Suprapubic skin (tissue), 4 donors: ENCODE results near the gene WDR76. TPM values are rescaled to one million over a fixed set of nuclear protein-coding genes. Genes with fewer than 3 reads are reported as not detected.
"Not testable (repeated sequence)": the region's sequence is repeated elsewhere in the genome, so short reads cannot be mapped to it uniquely, and the experiment has no call there.

Source experiments
- DNase-seq, 2 donors: peaks; one replicate each; pipeline ENCODE4 v3.0.0-alpha.2; 2019; ENCODE audit warnings: low spot score in 2 of 2
- H3K27ac ChIP-seq: fragments of 200-600 bp; sonication (generic); one replicate; pipeline ENCODE4 v1.5.1; 2019
- H3K27me3 ChIP-seq: fragments of 200-600 bp; sonication (generic); one replicate; pipeline ENCODE4 v1.5.1; 2019
- H3K36me3 ChIP-seq: fragments of 200-600 bp; sonication (generic); one replicate; pipeline ENCODE4 v1.5.1; 2019
- H3K4me1 ChIP-seq: fragments of 200-600 bp; sonication (generic); one replicate; pipeline ENCODE4 v1.5.1; 2019
- H3K4me3 ChIP-seq: fragments of 200-600 bp; sonication (generic); one replicate; pipeline ENCODE4 v1.5.1; 2019; ENCODE audit warnings: mild to moderate bottlenecking
- H3K9me3 ChIP-seq: fragments of 200-600 bp; sonication (generic); one replicate; pipeline ENCODE4 v1.5.1; 2019
- CTCF ChIP-seq, 2 donors: fragments of 200-600 bp in 1 of 2; fragments of 450-650 bp in 1 of 2; sonication (generic) in 1 of 2; IDR thresholded peaks; one replicate each; pipeline ENCODE4 v1.5.1; 2016 to 2019; ENCODE audit warnings: antibody characterized with exemption in 2 of 2, mild to moderate bottlenecking in 1 of 2, moderate library complexity in 1 of 2
- EP300 ChIP-seq: sonication (generic); formaldehyde crosslinking; IDR thresholded peaks from one replicate; pipeline ENCODE4 v1.6.1; 2017; ENCODE audit warnings: antibody characterized with exemption
- POLR2A ChIP-seq, 2 donors: fragments of 450-650 bp; IDR thresholded peaks; one replicate each; pipeline ENCODE4 v1.6.1; 2017; ENCODE audit warnings: antibody characterized with exemption in 2 of 2, mild to moderate bottlenecking in 2 of 2, moderate library complexity in 2 of 2
- POLR2AphosphoS5 ChIP-seq, 3 donors: sonication (generic); formaldehyde crosslinking; IDR thresholded peaks; one replicate each; pipeline ENCODE4 v1.6.1; 2017; ENCODE audit warnings: antibody characterized with exemption in 3 of 3
- WGBS: methylation state at CpG from one replicate; pipeline ENCODE4 v1.1.5; 2018; 5-methylcytosine and 5-hydroxymethylcytosine counted together
- total RNA-seq, 4 donors: library from RNA; depleted of rRNA; stranded (reverse); fragments of >200 nt; gene quantifications; one replicate each; pipeline ENCODE4 v1.1.0, GENCODE V29; 2016

The WDR76 gene
- total RNA-seq, 4 donors from 2014 or later = 5.2 to 7.8 (median 5.8) TPM

- Histone ChIP-seq H3K4me3 (no peak overlapping the region), H3K9me3 (no peaks in the 10 kb centered on the region), H3K4me1 (peaks cover 71% of the 10 kb centered on the region), H3K27ac (no peak overlapping the region), H3K27me3 (no peaks in the 10 kb centered on the region), H3K36me3 (peaks cover 48% of the 10 kb centered on the region)
- TF ChIP-seq CTCF (IDR thresholded peaks at IDR 0.05) (no peak), EP300 (no peak), POLR2AphosphoS5 (IDR thresholded peaks at IDR 0.05) (no peak), POLR2A (IDR thresholded peaks at IDR 0.05) (no peak)
- DNase-seq = no peak
Observed at GRCh38 chr15:43795997-43796396, 30.8 kb upstream of the WDR76 start.

- 83% methylated on average over 3 of the region's 3 CpGs for WGBS
- Histone ChIP-seq H3K4me3 (no peak overlapping the region), H3K36me3 (peaks cover 48% of the 10 kb centered on the region), H3K4me1 (peaks cover 73% of the 10 kb centered on the region), H3K27me3 (no peaks in the 10 kb centered on the region), H3K9me3 (no peaks in the 10 kb centered on the region), H3K27ac (no peak overlapping the region)
- TF ChIP-seq POLR2AphosphoS5 (IDR thresholded peaks at IDR 0.05) (no peak), POLR2A (IDR thresholded peaks at IDR 0.05) (no peak), EP300 (no peak), CTCF (IDR thresholded peaks at IDR 0.05) (no peak)
- DNase-seq = no peak
Observed at GRCh38 chr15:43796566-43796965, 30.2 kb upstream of the WDR76 start.

GRCh38 chr15:43799209-43799944, 27.4 kb upstream of the WDR76 start:
- Histone ChIP-seq H3K4me1 (peaks cover 59% of the 10 kb centered on the region), H3K4me3 (no peak overlapping the region), H3K27me3 (no peaks in the 10 kb centered on the region), H3K27ac (peak overlapping the region; percentile 85), H3K9me3 (no peaks in the 10 kb centered on the region), H3K36me3 (peaks cover 62% of the 10 kb centered on the region)
- TF ChIP-seq POLR2AphosphoS5 (IDR thresholded peaks at IDR 0.05) = no peak
- TF ChIP-seq POLR2A (IDR thresholded peaks at IDR 0.05) = no peak
- no peak for TF ChIP-seq EP300
- no peak for TF ChIP-seq CTCF (IDR thresholded peaks at IDR 0.05)
- no peak for DNase-seq
- 88% methylated on average over 16 of the region's 16 CpGs for WGBS

GRCh38 chr15:43799945-43800285, 26.9 kb upstream of the WDR76 start, which contains the start of gene SERINC4:
Gene SERINC4 (minus strand): TSS chr15:43800220. CDS start chr15:43799986, 234 bp downstream.
- H3K4me1 ChIP-seq = peaks cover 54% of the 10 kb centered on the region
- H3K27ac ChIP-seq = peak within 1 kb of the TSS; percentile 85
- peak within 1 kb of the TSS; percentile 71 for H3K4me3 ChIP-seq
- DNase-seq = no peak
- WGBS = 82% methylated on average over 7 of the region's 8 CpGs
- H3K27me3 ChIP-seq = no peaks in the 10 kb centered on the region
- TF ChIP-seq EP300 = no peak
- no peak for TF ChIP-seq POLR2A (IDR thresholded peaks at IDR 0.05)
- no peak for TF ChIP-seq CTCF (IDR thresholded peaks at IDR 0.05)
- TF ChIP-seq POLR2AphosphoS5 (IDR thresholded peaks at IDR 0.05) = no peak
- no peaks in the 10 kb centered on the region for H3K9me3 ChIP-seq
- H3K36me3 ChIP-seq = peaks cover 62% of the 10 kb centered on the region

GRCh38 chr15:43800286-43801141, 26.3 kb upstream of the WDR76 start, which contains the start of gene HYPK:
Gene HYPK (plus strand): TSS chr15:43800599. CDS start chr15:43800623, 24 bp downstream.
- Histone ChIP-seq H3K4me1 (peaks cover 48% of the 10 kb centered on the region), H3K4me3 (peak within 1 kb of the TSS; percentile 71), H3K9me3 (no peaks in the 10 kb centered on the region), H3K27ac (peak within 1 kb of the TSS; percentile 85), H3K27me3 (no peaks in the 10 kb centered on the region), H3K36me3 (peaks cover 62% of the 10 kb centered on the region)
- TF ChIP-seq CTCF (IDR thresholded peaks at IDR 0.05) (no peak), POLR2A (IDR thresholded peaks at IDR 0.05) (peak; percentile 26 to 70), EP300 (no peak), POLR2AphosphoS5 (IDR thresholded peaks at IDR 0.05) (peak in 2 of 3 donors; percentile 41 to 77)
- peak; percentile 97 to 98 for DNase-seq
- 9% methylated on average over 44 of the region's 44 CpGs for WGBS

- Histone ChIP-seq H3K4me1 (peaks cover 36% of the 10 kb centered on the region), H3K36me3 (peaks cover 70% of the 10 kb centered on the region)
- H3K9me3 ChIP-seq, H3K4me3 ChIP-seq, DNase-seq, H3K27me3 ChIP-seq, H3K27ac ChIP-seq: not testable (repeated sequence)
- whole genome bisulfite sequencing = 94% methylated on average over 7 of the region's 7 CpGs
Observed at GRCh38 chr15:43802676-43803075, 24.1 kb upstream of the WDR76 start.
